ENCODE data around the gene ST3GAL3. TPM values are rescaled to one million over a fixed set of nuclear protein-coding genes. Genes with fewer than 3 reads are reported as not detected.
A peak's percentile ranks its signal among the peaks of the same experiment; 100 is the strongest.
"Not testable (repeated sequence)": the region's sequence is repeated elsewhere in the genome, so short reads cannot be mapped to it uniquely, and the experiment has no call there.

ST3GAL3 gene
- total RNA-seq, 2 donors from 2014 or later = 25.3 to 34.9 TPM

DNA sequence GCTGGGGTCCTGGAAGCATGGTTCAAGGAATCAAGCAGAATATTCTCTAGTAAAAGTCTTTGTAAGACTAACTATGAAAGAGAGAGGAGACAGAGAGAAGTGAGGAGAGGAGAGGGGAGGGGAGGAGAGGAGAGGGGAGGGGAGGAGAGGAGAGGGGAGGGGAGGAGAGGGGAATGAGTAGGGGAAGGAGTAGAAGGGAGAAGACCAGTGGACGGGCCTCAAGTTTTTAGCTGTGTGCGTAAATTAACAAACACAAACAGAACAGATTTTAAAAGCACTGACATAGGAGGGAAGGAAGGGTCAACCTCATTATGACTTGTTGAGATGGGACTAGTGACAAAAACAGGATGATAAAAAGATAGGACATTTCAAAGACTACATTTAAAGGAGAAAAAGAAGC lies 62.8 kb downstream of the ST3GAL3 start:
- DNase-seq (no peak), ATAC-seq (replicated peaks in 1 of 2) (no peak)
- no peaks in the 10 kb centered on the region for H3K27me3 Mint-ChIP-seq (ENCODE audit: low read depth)
- no peaks in the 10 kb centered on the region for H3K36me3 Mint-ChIP-seq (ENCODE audit: insufficient read depth in 2 of 2)
- H3K4me1 Mint-ChIP-seq (ENCODE audit: low read depth) = peaks cover 19% of the 10 kb centered on the region
- no peak overlapping the region for H3K27ac Mint-ChIP-seq
- no peaks in the 10 kb centered on the region for H3K9me3 Mint-ChIP-seq
- no peak overlapping the region for H3K4me3 Mint-ChIP-seq

- DNase-seq (no peak), ATAC-seq (replicated peaks in 1 of 2) (no peak)
- H3K27ac Mint-ChIP-seq = no peak overlapping the region
- peaks cover 7 to 12% of the 10 kb centered on the region in 2 donors for H3K36me3 Mint-ChIP-seq (ENCODE audit: insufficient read depth in 2 of 2)
- no peak overlapping the region for H3K4me3 Mint-ChIP-seq
- H3K4me1 Mint-ChIP-seq (ENCODE audit: low read depth) = peaks cover 19% of the 10 kb centered on the region
- peaks cover 2% of the 10 kb centered on the region in 2 donors for H3K9me3 Mint-ChIP-seq
- H3K27me3 Mint-ChIP-seq (ENCODE audit: low read depth) = no peaks in the 10 kb centered on the region
Measured at GRCh38 chr1:43772978-43773377, 65.6 kb downstream of the ST3GAL3 start.

DNA sequence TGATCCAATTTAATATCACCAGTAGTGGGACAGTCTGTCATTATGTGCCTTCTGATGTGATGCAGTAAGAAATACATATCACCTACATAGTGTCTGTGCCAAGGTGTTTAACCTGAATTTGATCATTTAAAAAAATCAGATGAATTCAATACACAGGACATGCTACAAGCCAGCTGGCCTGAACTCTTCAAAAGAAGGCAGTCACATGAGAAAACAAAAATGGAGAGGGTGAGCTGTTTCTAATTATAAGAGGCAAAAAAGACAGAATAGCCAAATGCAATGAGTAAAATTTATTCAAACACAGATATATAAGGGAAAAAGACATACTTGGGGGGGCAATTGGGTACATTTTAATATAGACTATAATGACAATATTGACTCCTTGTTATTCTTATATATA lies 66.5 kb downstream of the ST3GAL3 start:
- Mint-ChIP-seq H3K27me3 (ENCODE audit: low read depth) (no peaks in the 10 kb centered on the region), H3K4me3 (no peak overlapping the region), H3K36me3 (ENCODE audit: insufficient read depth in 2 of 2) (peaks cover 8 to 12% of the 10 kb centered on the region in 2 donors), H3K4me1 (ENCODE audit: low read depth) (peaks cover 19% of the 10 kb centered on the region), H3K9me3 (peaks cover 3 to 4% of the 10 kb centered on the region in 2 donors), H3K27ac (no peak overlapping the region)
- DNase-seq (no peak), ATAC-seq (replicated peaks in 1 of 2) (no peak)

DNA sequence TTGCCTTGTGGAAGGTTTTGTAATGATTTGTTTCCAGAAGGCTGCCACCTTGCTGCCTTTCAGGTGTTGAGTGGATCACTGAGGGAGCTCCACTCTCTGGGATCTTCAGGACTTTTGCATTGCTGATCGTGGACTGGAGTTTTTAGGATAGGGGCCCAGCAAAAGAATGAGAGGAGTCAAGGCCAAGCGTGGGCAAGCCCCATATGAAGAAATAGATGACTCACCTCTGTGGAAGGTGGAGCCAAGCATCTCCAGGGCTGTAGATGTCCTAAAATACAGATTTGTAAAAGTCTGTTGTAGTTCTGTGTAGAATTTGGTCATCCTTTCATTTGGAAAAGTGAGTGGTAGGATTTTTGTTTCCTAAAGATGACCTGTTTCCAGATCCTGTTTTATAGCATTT lies 67.0 kb downstream of the ST3GAL3 start:
- Mint-ChIP-seq H3K27me3 (ENCODE audit: low read depth) (no peaks in the 10 kb centered on the region), H3K4me1 (ENCODE audit: low read depth) (peaks cover 16% of the 10 kb centered on the region), H3K4me3 (no peak overlapping the region), H3K36me3 (ENCODE audit: insufficient read depth in 2 of 2) (peaks cover 8 to 12% of the 10 kb centered on the region in 2 donors), H3K27ac (no peak overlapping the region), H3K9me3 (peaks cover 3 to 4% of the 10 kb centered on the region in 2 donors)
- ATAC-seq (replicated peaks in 1 of 2) = no peak
- peak in 1 of 2 donors; percentile 6 for DNase-seq

DNA sequence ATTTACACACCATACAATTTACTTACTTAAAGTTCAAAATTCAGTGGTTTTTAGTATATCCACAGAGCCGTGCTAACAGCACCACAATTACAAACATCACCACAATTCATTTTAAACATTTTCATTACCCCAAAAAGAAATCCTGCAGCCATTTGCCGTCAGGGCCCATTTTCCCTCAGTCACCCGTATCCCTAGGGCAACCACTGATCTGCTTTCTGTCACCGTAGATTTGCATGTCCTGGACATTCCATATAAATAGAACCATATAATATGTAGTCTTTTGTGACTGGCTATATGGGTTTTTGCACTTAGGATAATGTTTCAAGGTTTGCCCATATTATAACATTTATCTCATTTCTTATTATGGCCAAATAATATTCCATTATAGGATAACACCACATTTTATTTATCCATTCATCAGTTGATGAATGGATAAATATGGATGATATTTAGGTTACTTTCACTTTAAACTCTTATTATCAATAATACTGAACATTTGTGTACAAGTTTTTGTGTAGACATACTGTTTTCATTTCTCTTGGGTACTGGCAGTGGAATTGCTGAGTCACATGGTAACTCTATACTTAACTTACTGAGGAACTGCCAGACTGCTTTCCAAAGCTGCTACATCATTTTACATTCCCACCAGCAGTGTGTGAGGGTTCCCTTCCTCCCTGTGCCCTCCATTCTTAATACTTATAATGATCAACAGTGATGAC lies 68.9 kb downstream of the ST3GAL3 start:
- Mint-ChIP-seq H3K27ac (peak overlapping the region; percentile 32), H3K36me3 (ENCODE audit: insufficient read depth in 2 of 2) (peaks cover 19 to 24% of the 10 kb centered on the region in 2 donors), H3K27me3 (ENCODE audit: low read depth) (no peaks in the 10 kb centered on the region), H3K4me1 (ENCODE audit: low read depth) (peaks cover 17% of the 10 kb centered on the region), H3K4me3 (no peak overlapping the region), H3K9me3 (peaks cover 6 to 10% of the 10 kb centered on the region in 2 donors)
- ATAC-seq (replicated peaks in 1 of 2) = no peak
- no peak for DNase-seq

DNA sequence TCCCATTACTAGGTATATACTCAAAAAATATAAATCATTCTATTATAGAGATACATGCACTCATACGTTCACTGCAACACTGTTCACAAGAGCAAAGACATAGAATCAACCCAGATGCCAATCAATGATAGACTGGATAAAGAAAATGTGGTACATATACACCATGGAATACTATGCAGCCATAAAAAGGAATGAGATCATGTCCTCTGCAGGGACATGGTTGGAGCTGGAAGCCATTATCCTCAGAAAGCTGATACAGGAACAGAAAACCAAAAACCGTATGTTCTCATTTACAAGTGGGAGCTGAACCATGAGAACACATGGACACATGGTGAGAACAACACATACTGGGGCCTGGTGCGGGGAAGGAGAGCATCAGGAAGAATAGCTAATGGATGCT lies 70.6 kb downstream of the ST3GAL3 start:
- not testable (repeated sequence) for H3K4me3 Mint-ChIP-seq
- H3K36me3 Mint-ChIP-seq (ENCODE audit: insufficient read depth in 2 of 2) = peaks cover 24 to 25% of the 10 kb centered on the region in 2 donors

GRCh38 chr1:43779266-43779665 lies 71.9 kb downstream of the ST3GAL3 start:
- H3K4me3 Mint-ChIP-seq = no peak overlapping the region
- DNase-seq = no peak
- no peak overlapping the region for H3K27ac Mint-ChIP-seq
- H3K36me3 Mint-ChIP-seq (ENCODE audit: insufficient read depth in 2 of 2) = peaks cover 24 to 25% of the 10 kb centered on the region in 2 donors
- no peaks in the 10 kb centered on the region for H3K27me3 Mint-ChIP-seq (ENCODE audit: low read depth)
- no peak for ATAC-seq (replicated peaks in 1 of 2)
- H3K9me3 Mint-ChIP-seq = peaks cover 6 to 10% of the 10 kb centered on the region in 2 donors
- peaks cover 23% of the 10 kb centered on the region for H3K4me1 Mint-ChIP-seq (ENCODE audit: low read depth)

More for the DNA sequence above, 70.6 kb downstream of the ST3GAL3 start:
- DNase-seq; ATAC-seq (replicated peaks in 1 of 2); H3K27me3 Mint-ChIP-seq (ENCODE audit: low read depth); H3K27ac Mint-ChIP-seq: not testable (repeated sequence)
- Mint-ChIP-seq H3K4me1 (ENCODE audit: low read depth) (peaks cover 17% of the 10 kb centered on the region), H3K9me3 (peaks cover 6 to 10% of the 10 kb centered on the region in 2 donors)

GRCh38 chr1:43779805-43780403 lies 72.6 kb downstream of the ST3GAL3 start:
- H3K27ac Mint-ChIP-seq = no peak overlapping the region
- peaks cover 24 to 25% of the 10 kb centered on the region in 2 donors for H3K36me3 Mint-ChIP-seq (ENCODE audit: insufficient read depth in 2 of 2)
- no peaks in the 10 kb centered on the region for H3K27me3 Mint-ChIP-seq (ENCODE audit: low read depth)
- peaks cover 6 to 10% of the 10 kb centered on the region in 2 donors for H3K9me3 Mint-ChIP-seq
- peaks cover 19% of the 10 kb centered on the region for H3K4me1 Mint-ChIP-seq (ENCODE audit: low read depth)
- no peak overlapping the region for H3K4me3 Mint-ChIP-seq
- no peak for DNase-seq
- peak in 1 of 2 donors; percentile 45 for ATAC-seq (replicated peaks in 1 of 2)

DNA sequence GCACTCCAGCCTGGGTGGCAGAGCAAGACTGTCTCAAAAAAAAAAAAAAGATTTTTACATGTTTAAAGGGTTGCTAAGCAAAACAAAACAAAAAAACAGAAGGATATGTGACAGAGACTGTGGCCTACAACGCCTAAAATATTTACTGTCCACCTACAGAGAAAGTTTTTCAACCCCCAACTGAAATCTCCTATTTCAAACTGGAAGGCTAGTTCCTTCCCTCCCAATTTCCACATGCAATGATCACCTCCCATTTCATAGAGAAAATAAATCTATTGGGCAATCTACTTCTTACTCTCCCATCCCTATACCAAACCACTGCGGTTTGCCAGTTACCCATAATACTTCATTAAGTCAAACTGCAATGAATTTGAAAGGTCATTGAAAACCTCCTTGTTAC lies 74.2 kb downstream of the ST3GAL3 start:
- peaks cover 19% of the 10 kb centered on the region for H3K4me1 Mint-ChIP-seq (ENCODE audit: low read depth)

GRCh38 chr1:43783096-43783670 lies 75.8 kb downstream of the ST3GAL3 start:
- DNase-seq (no peak), ATAC-seq (replicated peaks in 1 of 2) (no peak)
- no peaks in the 10 kb centered on the region for H3K27me3 Mint-ChIP-seq (ENCODE audit: low read depth)
- peak overlapping the region; percentile 23 for H3K27ac Mint-ChIP-seq
- peaks cover 2 to 8% of the 10 kb centered on the region in 2 donors for H3K9me3 Mint-ChIP-seq
- peaks cover 12 to 17% of the 10 kb centered on the region in 2 donors for H3K36me3 Mint-ChIP-seq (ENCODE audit: insufficient read depth in 2 of 2)
- H3K4me3 Mint-ChIP-seq = no peak overlapping the region
- H3K4me1 Mint-ChIP-seq (ENCODE audit: low read depth) = peaks cover 19% of the 10 kb centered on the region

More for the DNA sequence above, 74.2 kb downstream of the ST3GAL3 start:
- ATAC-seq (replicated peaks in 1 of 2) = no peak
- Mint-ChIP-seq H3K27me3 (ENCODE audit: low read depth) (no peaks in the 10 kb centered on the region), H3K4me3 (no peak overlapping the region), H3K9me3 (peaks cover 6 to 10% of the 10 kb centered on the region in 2 donors), H3K27ac (no peak overlapping the region), H3K36me3 (ENCODE audit: insufficient read depth in 2 of 2) (peaks cover 24 to 25% of the 10 kb centered on the region in 2 donors)
- DNase-seq = no peak

DNA sequence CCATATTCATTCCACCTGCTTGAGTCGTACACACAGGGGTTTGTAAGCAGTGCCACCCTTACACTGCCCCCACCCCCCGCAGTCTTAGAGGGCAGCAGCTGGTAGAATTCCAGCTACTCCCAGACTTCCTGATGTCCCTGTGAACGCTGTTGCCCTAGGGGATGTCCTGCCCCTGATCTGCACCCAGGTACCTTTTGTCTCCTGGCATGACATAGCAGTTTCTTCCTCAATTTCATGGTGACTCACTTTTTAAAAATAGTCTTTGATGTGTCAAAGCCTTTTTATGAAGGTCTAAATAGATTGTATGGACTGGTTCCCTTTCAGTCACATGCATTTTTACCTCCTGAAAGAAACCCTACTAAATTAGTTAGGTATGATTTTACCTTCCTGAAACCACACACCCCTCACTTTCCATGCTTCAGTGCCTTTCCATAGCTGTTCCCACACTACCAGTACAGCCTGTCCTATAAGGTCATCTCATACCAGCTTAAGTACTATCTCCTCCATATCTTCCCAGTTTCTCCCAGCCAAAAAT lies 76.4 kb downstream of the ST3GAL3 start:
- Mint-ChIP-seq H3K36me3 (ENCODE audit: insufficient read depth in 2 of 2) (peaks cover 12 to 17% of the 10 kb centered on the region in 2 donors), H3K27ac (peak overlapping the region; percentile 23), H3K4me3 (no peak overlapping the region), H3K4me1 (ENCODE audit: low read depth) (peaks cover 19% of the 10 kb centered on the region), H3K27me3 (ENCODE audit: low read depth) (no peaks in the 10 kb centered on the region), H3K9me3 (peaks cover 2 to 8% of the 10 kb centered on the region in 2 donors)
- ATAC-seq (replicated peaks in 1 of 2) = no peak
- DNase-seq = no peak

DNA sequence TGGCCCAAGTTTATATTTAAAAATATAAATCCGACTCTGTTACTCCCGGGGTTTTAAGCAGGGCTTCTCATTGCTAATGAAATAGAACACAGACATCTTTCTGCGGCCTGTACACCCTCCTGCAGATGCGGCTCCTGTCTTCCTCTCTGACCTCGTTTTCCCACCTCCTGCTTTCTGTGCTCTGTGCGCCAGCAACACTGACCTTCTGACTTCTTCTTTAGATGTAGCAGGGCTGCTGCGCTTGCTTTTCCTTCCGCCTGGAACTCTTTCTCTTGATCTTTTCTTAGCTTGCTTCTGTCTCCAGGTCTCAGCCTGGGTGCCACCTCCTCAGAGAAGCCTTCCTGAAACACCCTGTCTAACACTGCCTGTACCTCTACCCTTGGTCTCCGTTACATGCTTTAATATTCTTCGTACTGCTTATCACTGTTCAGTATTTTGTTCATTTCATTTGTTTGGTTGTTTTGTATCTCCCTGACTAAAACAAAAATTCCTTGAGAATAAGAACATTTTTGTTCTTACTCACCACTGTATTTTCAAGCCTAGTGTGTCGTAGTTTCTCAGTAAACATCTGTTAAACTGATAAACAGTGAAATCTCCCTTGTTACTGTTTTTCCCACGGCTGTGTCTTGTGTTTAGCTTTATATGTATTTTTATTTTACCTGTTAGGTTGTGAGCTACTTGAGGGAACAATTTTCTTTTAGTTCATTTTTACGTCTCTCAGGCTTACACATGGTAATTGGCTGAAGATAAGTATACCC lies 79.0 kb downstream of the ST3GAL3 start:
- Mint-ChIP-seq H3K27me3 (ENCODE audit: low read depth) (no peaks in the 10 kb centered on the region), H3K27ac (no peak overlapping the region), H3K36me3 (ENCODE audit: insufficient read depth in 2 of 2) (peaks cover 0 to 6% of the 10 kb centered on the region in 2 donors), H3K4me1 (ENCODE audit: low read depth) (peaks cover 14% of the 10 kb centered on the region), H3K4me3 (no peak overlapping the region), H3K9me3 (no peaks in the 10 kb centered on the region)
- DNase-seq = no peak
- no peak for ATAC-seq (replicated peaks in 1 of 2)
